NCI-H2081 treated with DMSO at 0.1 percent for 48 hours (cell line): ENCODE results near the gene TSPAN9.

Experiments
- DNase-seq: peaks from one replicate; lab custom pipeline; 2025; lab: John Stamatoyannopoulos, UW

Gene TSPAN9

DNA sequence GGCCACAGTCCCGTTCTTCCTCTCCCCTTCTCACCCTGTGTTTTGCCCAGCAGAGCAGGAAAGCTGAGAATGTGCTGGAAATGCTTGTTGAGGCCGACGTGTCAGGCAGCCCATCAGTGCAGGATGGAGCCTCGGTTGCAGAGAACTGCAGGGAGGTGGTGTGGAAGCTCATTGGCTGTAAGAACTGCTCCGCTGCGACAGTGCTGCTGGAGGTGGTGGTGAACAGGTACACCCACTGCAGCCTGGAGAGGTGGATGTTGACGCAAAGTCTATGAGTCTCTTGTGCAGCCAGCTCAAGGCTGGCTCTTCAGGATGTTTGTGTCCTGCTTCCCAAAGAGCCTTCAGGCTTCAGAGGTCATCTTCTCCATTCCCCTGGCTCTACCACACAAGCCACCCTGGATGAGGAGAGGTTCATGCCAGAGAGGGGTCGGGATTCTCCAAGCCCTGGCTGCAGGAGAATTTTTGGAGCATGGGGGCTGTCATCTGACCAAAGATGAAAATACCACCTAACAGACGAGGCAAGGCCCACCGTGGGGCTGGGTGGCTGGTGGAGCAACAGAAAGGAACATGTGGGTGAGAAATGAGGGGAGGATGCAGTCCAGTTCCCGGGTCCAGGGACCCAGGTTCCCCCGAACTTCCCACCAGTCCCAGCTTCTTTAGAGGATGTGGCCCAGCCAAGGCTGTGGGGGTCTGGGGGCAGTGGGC, 239.7 kb downstream of the TSPAN9 start:
- DNase-seq: no peak

DNA sequence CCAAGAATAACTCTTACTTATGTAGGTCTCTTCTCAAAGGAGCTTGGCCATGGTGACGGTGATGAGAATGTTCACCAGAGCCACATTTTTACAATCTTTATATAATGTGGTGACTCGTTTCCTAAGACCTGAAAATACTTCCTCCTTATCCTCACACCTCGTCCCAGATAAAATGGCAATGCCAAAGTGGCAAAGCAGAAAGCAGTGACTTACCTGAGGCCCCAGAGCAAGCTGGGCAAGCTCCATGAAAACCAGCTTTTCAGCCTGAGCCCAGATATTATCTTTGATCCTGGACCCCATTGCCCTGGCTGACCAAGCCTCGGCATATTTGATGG, 240.3 kb downstream of the TSPAN9 start:
- DNase-seq: no peak

DNA sequence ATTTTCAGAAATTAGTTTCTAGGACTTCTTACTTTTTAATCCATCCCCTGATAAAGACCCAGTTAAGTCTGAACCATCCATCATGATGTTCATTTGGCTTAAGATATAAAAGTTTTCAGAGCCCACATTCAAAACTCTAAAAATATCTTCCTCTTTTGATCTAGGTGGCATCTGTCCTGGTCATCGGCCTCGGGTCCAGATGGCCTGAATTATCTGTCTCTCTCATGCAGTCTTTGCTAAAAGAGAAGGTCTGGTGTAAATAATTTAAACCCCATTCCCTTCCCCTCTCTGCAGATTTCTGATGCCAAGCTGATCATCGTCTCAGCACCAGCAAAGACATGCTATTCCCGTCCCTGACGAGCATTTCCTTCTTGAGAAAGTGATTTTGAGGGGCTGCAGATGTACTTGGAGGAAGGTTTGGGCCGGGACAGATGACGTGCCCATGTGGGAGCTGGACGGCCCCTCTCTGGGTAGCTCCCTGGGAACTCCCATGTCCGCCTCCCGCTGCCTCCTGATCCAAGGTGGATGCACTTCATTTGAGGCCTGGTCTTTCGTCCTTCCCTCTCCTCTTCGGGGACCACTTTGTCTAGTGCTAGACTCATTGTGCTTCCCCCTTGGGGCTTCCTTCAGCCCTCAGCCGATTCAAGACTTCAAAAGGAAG, 240.8 kb downstream of the TSPAN9 start:
- no peak for DNase-seq

DNA sequence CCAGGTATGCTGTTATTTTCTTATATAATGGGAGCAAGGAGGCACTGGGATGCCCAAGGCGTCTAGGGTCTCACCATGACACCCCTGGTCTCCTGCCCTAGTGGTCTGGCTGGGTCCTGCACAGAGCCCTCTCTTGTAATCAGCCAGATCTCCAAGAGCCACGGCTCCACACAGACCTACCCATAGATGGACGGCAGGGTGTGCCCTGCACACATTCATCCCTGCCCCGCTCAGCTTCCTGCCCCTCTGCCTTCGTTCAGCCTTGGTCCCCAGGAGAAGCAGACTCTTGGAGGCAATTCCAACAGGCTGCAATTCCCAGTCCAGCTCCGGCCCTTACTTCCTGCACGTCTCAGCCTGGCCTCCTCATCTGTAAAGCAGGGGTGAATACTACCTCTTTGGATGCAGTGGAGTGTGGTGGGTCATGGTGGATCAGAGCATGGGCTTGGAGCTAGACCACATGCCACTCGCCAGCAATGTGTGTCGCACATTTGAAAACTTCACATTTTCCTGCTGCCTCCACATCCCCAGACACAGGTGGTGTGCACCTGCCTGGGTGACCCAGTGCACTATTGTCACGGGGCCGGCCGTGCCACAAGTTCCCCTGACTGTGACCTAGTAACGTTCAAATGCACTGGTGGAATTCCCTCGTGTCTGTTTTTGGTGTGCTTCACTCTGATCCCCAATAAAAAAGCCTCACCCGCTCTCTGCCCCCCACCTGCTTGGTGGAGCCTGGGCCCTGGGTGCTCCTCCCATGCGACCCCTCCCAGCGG, 242.7 kb downstream of the TSPAN9 start:
- no peak for DNase-seq

DNA sequence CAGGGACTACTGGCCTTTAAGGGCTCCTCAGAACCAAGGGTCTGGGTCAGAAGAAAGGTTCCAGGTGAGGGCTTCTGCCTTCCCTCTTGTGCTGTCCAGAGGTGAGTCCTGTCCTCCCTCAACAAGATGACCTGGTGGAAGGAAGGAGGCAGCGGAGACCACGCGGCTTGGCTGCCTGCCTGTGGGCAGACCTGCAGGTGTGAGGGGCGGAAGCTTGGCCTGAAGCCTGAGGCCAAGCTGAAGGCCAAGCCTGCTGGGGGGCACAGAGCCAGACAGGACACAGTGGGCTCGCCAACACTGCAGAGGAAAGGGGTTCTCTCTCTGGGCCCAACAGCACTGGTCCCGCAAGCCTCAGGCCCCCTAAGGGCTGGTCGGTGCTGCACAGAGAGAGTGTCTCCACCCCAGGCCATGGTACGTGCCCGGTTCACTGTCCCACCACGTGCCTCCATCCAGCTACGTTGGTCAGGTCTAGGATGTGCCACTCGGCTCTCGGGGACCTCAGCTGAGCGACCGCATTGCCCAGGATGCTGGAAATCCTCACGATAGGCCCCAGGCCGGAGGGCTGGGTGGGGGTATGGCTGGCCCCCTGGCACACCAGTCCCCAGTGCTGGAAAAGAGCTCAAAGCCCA, 243.8 kb downstream of the TSPAN9 start:
- DNase-seq: no peak

DNA sequence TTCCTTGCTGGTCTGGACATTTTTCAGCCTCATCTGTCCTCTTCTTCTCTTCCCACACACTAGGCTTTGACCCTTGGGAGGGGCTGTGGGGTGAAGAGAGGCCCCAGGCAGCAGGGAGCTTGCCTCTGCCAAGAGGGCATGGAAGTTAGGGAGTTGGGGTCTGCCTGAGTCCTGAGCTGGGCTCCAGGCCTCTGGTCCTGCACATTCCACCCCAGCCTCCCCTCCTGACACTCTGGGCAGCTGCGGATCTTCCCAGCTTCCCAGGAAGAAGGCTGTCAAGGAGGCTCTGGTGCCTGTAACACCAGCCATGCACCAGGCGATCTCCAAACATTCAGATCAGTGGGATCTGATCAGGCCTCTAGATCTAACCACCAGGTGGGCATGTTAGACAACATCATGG, 244.7 kb downstream of the TSPAN9 start:
- no peak for DNase-seq

DNA sequence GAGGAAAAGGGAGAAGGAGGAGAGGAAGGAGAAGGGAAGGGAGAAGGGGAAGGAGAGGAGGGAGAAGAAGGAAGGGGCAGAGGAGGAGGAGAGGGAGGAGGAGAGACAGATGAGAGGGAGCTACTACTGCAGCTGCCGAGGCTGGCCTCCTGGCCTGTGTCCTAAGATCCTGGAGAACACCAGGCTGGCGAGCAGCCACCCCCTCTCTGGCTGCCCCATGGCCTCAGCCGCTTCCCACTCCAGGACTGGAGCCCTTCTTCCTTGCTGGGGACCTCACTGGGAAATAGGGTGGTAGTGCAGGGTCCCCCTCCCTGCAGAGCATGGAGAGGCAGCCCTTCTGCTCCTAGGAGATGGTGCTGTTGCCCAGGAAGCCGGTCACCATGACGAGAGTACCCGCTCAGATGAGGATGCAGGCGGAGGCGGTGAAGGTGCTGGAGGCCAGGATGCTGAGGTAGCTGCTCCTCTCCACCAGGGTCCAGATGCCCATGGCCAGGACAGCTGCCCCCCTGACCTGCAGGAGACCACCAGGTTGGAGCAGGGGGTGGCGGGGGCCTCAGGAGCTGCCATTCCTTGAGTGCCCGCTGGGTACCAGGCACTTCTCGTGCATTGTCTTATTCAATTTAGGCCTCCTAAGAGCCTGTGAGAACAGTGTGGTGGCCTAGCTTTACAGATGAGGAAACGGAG, 246.0 kb downstream of the TSPAN9 start:
- DNase-seq: no peak

DNA sequence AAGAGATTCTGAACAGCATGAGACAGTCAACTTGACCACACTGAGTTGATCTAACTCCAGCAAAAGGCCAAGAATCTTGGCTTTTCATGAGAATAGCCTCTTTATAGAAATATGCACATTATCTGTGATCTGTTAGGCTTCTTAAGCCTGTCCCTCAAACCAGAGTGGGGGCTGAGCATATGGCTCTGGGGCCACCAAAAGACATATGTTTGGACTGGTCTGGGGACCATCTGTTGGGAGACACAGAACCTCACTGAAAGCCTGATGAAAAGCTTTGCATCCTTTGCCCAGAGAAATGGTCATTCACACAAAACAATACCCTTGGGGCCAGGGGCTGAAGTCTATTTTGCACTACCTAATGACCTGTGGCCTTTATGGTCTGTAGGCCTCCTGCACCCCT, 248.6 kb downstream of the TSPAN9 start:
- DNase-seq: no peak

DNA sequence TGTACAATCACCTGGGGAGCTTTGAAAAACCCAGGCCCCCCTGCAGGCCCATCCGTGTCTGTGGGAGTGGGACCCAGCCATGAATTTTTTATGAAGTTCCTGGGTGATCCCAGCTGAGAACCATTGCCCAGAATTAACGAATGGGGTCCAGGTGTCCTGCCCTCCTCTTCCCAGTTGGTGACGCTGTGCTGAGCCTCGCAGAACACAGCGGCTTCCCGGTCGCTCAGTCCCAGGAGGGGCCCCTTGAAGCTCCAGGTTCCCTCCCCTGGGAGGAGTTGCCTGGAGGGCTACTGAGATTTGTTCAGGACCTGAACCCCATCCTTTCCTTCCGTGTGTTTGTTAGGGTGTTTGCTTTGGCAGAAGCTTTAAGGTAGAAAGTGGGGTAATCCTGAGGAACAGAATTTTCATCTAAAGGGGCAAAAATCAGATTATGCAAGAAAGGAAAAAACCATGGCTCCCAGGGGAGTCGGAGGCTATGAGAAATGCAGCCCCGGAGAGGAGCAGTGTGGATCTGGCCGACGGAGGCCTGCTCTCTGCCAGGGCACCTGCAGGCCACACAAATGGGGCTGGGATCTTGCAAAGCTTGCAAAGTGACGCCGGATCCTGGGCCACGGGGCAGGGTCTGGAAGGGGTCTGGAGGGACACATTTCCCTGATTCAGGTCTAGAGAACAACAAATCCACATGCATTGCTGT, 249.1 kb downstream of the TSPAN9 start:
- no peak for DNase-seq

DNA sequence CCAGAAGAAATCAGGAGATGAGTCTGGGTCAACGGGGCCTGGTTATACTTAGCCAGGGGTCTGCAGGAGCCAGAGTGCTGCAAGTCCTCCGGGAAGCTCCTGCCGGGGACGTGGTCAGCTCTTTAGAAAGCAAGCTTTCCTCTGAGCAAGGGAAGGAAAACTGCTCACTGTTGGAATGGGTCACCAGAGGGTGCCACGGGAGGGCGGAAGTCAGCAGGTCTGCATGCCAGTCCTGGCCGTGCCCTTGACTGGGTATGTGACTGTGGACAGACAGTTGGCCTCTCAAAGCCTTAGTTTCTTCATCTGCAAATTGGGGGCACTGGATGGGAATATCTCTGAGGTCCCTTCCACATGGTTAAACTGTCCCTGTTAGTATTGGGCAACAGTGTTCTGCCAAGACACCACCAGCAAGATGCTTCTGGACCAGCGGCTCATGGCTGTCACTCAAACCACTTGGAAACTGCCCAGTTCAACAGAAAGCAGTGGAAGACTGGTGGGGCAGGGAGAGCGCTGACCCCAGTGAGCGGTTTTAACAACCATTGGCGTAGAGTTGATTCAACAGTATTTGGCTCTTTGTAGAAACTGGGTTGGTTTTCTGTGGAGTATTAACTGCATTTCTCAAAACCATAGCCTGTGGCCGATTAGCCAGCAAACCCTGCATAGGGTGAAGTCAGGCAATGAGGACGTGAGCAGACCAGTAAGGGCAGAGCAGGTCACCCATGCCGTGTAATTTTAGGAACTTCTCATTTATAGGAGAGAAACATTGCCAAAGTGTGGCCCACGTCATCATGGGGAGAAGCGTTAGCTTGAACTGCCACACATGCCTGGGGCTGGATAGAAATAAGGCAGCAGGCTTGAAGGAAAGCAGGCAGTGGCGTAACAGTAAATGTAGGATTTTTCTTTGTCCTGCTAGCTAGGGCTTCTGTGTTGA, 249.9 kb downstream of the TSPAN9 start:
- no peak for DNase-seq

DNA sequence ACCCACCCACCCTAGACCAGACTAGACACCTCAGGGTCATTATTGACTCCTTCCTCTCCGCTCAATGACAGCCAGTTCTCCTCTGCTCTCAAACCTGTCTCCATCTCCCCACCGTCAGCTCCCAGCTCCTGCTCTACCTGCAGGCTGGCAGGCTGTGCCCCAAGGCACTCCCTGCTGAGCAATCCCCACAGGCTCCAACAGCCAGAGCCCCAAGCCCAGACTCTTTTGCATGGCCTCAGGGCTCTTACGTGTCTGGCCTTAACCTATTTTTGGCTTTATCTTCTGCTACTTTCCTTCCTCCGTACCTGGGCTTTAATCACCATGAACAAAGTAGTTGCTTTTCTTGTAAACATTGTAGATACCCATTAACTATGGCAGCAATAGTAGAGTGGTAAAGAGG, 250.9 kb downstream of the TSPAN9 start:
- no peak for DNase-seq

DNA sequence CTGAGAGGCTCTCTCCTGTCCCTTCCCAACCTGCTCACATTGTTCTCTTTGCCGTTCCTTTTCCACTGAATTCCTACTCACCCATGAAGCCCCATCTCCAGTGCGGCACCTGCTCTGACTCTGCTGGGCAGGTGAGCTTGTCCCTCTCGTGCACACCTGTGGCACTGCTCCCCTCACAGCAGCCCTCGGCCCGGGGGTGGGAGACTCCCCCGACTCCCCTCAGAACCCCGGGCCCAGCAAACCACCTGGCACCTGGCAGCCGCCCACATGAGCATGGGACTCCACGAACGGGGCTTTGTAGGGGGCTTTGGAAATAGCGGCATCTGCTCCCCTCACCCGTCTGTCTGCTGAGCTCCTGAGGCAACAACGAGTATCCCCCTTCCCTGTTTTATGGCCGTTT, 251.4 kb downstream of the TSPAN9 start:
- DNase-seq: no peak

DNA sequence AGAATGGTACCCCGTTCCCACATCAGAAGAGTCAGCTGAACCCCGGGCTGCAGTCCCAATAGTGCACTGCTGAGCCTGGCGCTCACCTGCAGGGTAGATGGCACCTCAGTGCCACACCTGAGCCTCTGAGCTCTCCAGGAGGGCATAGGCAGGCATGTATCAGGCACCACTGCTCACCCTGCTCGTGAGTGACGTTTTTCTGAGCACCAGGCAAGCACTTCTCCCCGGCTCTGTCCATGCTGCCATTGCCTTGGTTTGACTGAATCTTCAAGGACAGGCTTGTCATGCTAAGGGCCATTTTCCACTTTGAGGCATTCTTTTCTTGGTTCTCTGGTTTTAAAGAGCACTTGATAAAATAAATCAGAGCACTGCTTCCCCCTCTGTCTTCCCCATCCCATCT, 252.2 kb downstream of the TSPAN9 start:
- DNase-seq: no peak

DNA sequence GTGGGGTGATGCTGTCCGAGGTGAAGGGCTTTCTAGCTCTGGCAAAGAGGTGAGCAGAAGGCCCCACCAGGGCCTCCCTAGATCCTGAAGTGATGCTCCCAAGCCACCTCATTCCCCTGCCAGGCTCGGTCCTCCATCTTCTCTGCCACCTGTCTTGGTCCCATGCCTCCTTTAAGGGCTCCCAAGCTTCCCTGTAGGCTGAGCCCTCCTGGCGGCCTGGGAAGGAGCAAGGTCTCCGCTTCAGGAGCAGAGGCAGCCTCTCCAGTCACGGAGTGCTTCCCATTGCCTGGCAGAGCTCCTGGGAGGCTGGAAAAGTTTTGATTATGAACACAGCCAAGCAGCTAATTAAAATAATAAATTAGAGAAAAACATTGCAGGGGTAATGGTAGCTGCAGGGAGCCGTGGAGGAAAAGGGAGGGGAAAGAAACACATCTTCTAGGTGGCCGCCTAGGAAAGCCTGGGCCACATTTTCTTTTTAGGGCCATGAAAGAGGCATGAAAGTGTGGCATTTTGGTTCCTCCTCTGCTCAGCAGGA, 253.9 kb downstream of the TSPAN9 start:
- DNase-seq: no peak

DNA sequence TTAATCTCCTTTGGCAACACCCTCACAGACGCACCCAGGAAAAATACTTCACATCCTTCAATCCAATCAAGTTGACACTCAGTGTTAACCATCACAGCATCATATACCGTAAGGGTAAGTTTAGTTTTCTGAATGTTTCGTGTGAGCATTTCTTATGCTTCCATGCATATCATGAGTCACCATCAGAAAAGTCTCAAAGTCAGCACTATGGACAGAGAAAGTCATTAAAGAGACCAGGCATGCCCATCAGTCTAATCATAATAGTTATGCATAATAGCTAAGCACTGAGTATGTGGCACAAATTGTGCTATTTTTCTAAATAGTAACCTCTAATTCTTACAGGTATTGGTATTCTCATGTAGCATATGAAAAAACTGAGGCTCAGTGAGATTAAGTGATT, 255.0 kb downstream of the TSPAN9 start:
- no peak for DNase-seq

DNA sequence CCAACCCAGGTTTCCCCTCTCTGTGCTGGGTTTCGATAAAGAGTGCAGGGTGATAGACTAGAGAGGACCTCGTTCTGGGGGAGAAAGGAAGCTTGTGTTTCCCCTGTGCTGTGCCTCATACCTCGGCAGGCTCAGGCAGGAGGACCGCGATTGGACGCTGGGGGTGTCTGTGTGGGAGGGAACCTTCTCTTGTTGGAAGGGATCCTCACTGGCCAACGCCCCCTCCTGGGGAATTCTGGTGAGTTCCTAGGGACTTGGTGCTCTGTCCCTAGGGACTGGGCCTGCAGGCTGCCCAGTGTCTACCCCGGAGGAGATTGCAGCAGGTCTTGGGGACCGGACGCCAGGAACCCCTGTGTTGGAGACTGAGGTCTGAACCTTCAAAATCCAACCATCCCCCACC, 256.4 kb downstream of the TSPAN9 start:
- DNase-seq: no peak

DNA sequence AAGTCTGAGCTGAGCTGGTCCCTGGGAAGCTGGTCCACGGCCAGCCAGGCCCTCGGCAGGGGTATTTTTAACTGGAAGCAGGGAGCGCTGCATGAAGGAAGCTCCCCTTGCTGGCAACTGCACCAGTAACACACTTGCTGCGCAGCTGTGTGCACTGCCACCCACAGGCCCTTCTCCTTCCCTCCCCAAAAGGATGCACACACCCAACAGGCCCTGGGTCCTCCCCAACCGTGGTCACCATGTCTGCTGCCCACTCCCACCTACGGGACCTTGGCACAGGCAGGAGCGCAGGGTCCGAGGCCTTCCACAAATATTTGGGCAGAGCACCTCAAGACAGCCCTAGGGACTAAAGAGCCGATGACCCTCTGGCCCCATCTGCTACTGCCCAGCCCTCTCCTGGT, 256.8 kb downstream of the TSPAN9 start:
- DNase-seq: no peak

DNA sequence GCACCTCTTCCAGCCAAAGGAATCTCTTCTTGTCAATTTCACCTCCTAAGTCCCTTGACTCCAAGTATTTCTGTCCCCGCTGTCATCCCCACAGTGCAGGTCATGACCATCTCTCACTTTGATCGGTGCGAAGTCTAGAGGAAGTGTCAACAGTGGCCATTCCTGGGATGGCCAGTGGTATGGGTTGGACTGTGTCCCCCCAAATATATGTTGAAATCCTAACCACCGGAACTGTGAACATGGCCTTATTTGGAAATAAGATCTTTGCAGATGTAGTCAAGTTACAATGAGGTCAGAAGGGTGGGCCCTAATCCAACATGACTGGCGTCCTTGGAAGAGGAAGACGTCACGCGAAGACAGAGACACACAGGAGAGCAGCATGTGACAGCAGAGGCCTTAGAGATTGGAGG, 257.9 kb downstream of the TSPAN9 start:
- DNase-seq: no peak
